HepG2 (cell line): ENCODE results near the gene UBALD1. TPM values are rescaled to one million over a fixed set of nuclear protein-coding genes. Genes with fewer than 3 reads are reported as not detected.

Source experiments
- CAMTA2 ChIP-seq: sonication (generic); formaldehyde crosslinking; IDR thresholded peaks from 2 replicates; pipeline ENCODE4 v1.4.0; 2020; ENCODE audit warnings: mild to moderate bottlenecking, missing genetic modification reagents, borderline replicate concordance
- CBFB ChIP-seq: sonication (generic); formaldehyde crosslinking; IDR thresholded peaks from 2 replicates; pipeline ENCODE4 v1.4.0; 2020; ENCODE audit warnings: missing genetic modification reagents
- CBX2 ChIP-seq, 2 experiments: fragments of 200-600 bp in 1 of 2; sonication (generic); formaldehyde crosslinking in 1 of 2; IDR thresholded peaks; 2 replicates each; pipeline versions ENCODE4 v1.7.0 to v1.8.1; 2018 to 2022; ENCODE audit warnings: low read depth in 2 of 2, low read length in 1 of 2, mild to moderate bottlenecking in 1 of 2, missing genetic modification reagents in 1 of 2
- HNF4G ChIP-seq, 2 experiments: sonication (generic) in 1 of 2; formaldehyde crosslinking in 1 of 2; IDR thresholded peaks; 2 replicates each; pipeline versions ENCODE4 v1.4.0 to v1.6.1; 2011 to 2020; ENCODE audit warnings: borderline replicate concordance in 2 of 2, low read depth in 2 of 2, mild to moderate bottlenecking in 2 of 2, low read length in 1 of 2, missing genetic modification reagents in 1 of 2, moderate library complexity in 1 of 2
- NR2F6 ChIP-seq, 2 experiments: IDR thresholded peaks; 2 replicates each; pipeline ENCODE4 v1.6.1; 2016; ENCODE audit warnings: antibody characterized with exemption in 1 of 2, mild to moderate bottlenecking in 1 of 2
- RBFOX2 ChIP-seq: fragments of 200-400 bp; formaldehyde crosslinking; IDR thresholded peaks from 2 replicates; pipeline ENCODE4 v1.6.1; 2017; ENCODE audit warnings: low read depth, mild to moderate bottlenecking, low read length
- SALL2 ChIP-seq: sonication (generic); formaldehyde crosslinking; IDR thresholded peaks from 2 replicates; pipeline ENCODE4 v1.8.1; 2023; ENCODE audit warnings: mild to moderate bottlenecking, missing genetic modification reagents, inconsistent platforms
- STAT5B ChIP-seq: sonication (generic); formaldehyde crosslinking; IDR thresholded peaks from 2 replicates; pipeline ENCODE4 v1.4.0; 2020; ENCODE audit warnings: missing genetic modification reagents
- TRIM24 ChIP-seq: sonication (generic); formaldehyde crosslinking; IDR thresholded peaks from 2 replicates; pipeline ENCODE4 v1.8.0; 2022; ENCODE audit warnings: mild to moderate bottlenecking, missing genetic modification reagents
- ZFY ChIP-seq: sonication (generic); formaldehyde crosslinking; IDR thresholded peaks from 2 replicates; pipeline ENCODE4 v1.4.0; 2020; ENCODE audit warnings: missing genetic modification reagents
- ZKSCAN8 ChIP-seq: IDR thresholded peaks from 2 replicates; pipeline ENCODE4 v1.6.1; 2016; ENCODE audit warnings: borderline replicate concordance, missing genetic modification reagents, missing compliant biosample characterization
- ZNF407 ChIP-seq: sonication (generic); formaldehyde crosslinking; IDR thresholded peaks from one replicate; pipeline ENCODE4 v1.5.1; 2020; ENCODE audit warnings: mild to moderate bottlenecking, missing genetic modification reagents; ENCODE audit errors: not compliant biosample characterization
- ZNF441 ChIP-seq: sonication (generic); formaldehyde crosslinking; IDR thresholded peaks from 2 replicates; pipeline ENCODE4 v1.7.0; 2021; ENCODE audit warnings: missing genetic modification reagents, borderline replicate concordance
- ZNF550 ChIP-seq: sonication (generic); formaldehyde crosslinking; IDR thresholded peaks from 2 replicates; pipeline ENCODE4 v1.4.0; 2020; ENCODE audit warnings: mild to moderate bottlenecking, missing genetic modification reagents, borderline replicate concordance
- ZNF605 ChIP-seq: sonication (generic); formaldehyde crosslinking; IDR thresholded peaks from 2 replicates; pipeline ENCODE4 v1.8.0; 2022; ENCODE audit warnings: mild to moderate bottlenecking, missing genetic modification reagents
- polyA plus RNA-seq, 8 experiments: library from polyadenylated mRNA; depleted of rRNA in 3 of 8; stranded (reverse) in 7 of 8; unstranded in 1 of 8; fragments of >200 nt; fragmentation: Illumina TruSeq in 4 of 8; extraction: Trizol in 4 of 8; gene quantifications; 2 replicates each; pipeline versions ENCODE4 v1.2.1 to v1.2.3, GENCODE V29; 2011 to 2016; ENCODE audit warnings: low read depth in 4 of 8, missing spikeins in 1 of 8, mixed read lengths in 1 of 8; ENCODE audit not compliant: insufficient read depth in 1 of 8
- total RNA-seq, 5 experiments: library from RNA; depleted of rRNA; stranded (reverse); fragments of >200 nt; fragmentation: Illumina TruSeq; extraction: Trizol; gene quantifications; 2 replicates each; pipeline ENCODE4 v1.2.3, GENCODE V29; 2016; ENCODE audit warnings: low read depth in 1 of 5
- TF ChIP-seq, protein P1 (sequence below): sonication (generic); formaldehyde crosslinking; IDR thresholded peaks from 2 replicates; pipeline ENCODE4 v1.4.0; 2020; ENCODE audit warnings: missing genetic modification reagents
- TF ChIP-seq, protein P2 (sequence below): sonication (generic); formaldehyde crosslinking; IDR thresholded peaks from 2 replicates; pipeline ENCODE4 v1.9.0; 2021; ENCODE audit warnings: missing genetic modification reagents, mild to moderate bottlenecking, borderline replicate concordance

The UBALD1 gene
- total and polyA plus RNA-seq, 2 of the 13 experiments (the other 11 are each of a cell fraction or from before 2014, with no cell fraction given), result 6.8 to 12.3 TPM

GRCh38 chr16:4614571-4615383 lies at the start of gene UBALD1 (continued):
- TF ChIP-seq ZNF407 (CRISPR knock-in tag), result no peak
- TF ChIP-seq, protein P1, sequence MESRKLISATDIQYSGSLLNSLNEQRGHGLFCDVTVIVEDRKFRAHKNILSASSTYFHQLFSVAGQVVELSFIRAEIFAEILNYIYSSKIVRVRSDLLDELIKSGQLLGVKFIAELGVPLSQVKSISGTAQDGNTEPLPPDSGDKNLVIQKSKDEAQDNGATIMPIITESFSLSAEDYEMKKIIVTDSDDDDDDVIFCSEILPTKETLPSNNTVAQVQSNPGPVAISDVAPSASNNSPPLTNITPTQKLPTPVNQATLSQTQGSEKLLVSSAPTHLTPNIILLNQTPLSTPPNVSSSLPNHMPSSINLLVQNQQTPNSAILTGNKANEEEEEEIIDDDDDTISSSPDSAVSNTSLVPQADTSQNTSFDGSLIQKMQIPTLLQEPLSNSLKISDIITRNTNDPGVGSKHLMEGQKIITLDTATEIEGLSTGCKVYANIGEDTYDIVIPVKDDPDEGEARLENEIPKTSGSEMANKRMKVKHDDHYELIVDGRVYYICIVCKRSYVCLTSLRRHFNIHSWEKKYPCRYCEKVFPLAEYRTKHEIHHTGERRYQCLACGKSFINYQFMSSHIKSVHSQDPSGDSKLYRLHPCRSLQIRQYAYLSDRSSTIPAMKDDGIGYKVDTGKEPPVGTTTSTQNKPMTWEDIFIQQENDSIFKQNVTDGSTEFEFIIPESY, result no peak
- TF ChIP-seq ZNF550 (CRISPR knock-in tag), result no peak
- TF ChIP-seq CAMTA2 (CRISPR knock-in tag), result no peak
- TF ChIP-seq CBX2 (IDR thresholded peaks at IDR 0.05; ENCODE audit: low read depth, low read length), result no peak
- TF ChIP-seq CBX2 (CRISPR knock-in tag; IDR thresholded peaks at IDR 0.05; ENCODE audit: low read depth), result no peak
- no peak; the same call in 1 of the 2 replicates for TF ChIP-seq CBFB (CRISPR knock-in tag)
- TF ChIP-seq STAT5B (CRISPR knock-in tag), result no peak
- TF ChIP-seq, protein P2, sequence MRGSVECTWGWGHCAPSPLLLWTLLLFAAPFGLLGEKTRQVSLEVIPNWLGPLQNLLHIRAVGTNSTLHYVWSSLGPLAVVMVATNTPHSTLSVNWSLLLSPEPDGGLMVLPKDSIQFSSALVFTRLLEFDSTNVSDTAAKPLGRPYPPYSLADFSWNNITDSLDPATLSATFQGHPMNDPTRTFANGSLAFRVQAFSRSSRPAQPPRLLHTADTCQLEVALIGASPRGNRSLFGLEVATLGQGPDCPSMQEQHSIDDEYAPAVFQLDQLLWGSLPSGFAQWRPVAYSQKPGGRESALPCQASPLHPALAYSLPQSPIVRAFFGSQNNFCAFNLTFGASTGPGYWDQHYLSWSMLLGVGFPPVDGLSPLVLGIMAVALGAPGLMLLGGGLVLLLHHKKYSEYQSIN (CRISPR knock-in tag), result no peak
- TF ChIP-seq TRIM24, result no peak
- no peak for TF ChIP-seq ZNF605 (CRISPR knock-in tag)
- peak; percentile 87 for TF ChIP-seq ZFY (CRISPR knock-in tag)
- peak; percentile 37; the same call in 1 of the 2 replicates for TF ChIP-seq ZKSCAN8 (CRISPR knock-in tag)
- TF ChIP-seq HNF4G (IDR thresholded peaks at IDR 0.05; ENCODE audit: borderline replicate concordance, low read depth, low read length), result no peak
- no peak for TF ChIP-seq HNF4G (CRISPR knock-in tag; IDR thresholded peaks at IDR 0.05; ENCODE audit: borderline replicate concordance, low read depth)
- peak; percentile 91 for TF ChIP-seq RBFOX2
- peak; percentile 91 for TF ChIP-seq ZNF441
- no peak for TF ChIP-seq SALL2 (CRISPR knock-in tag)
- TF ChIP-seq NR2F6 (IDR thresholded peaks at IDR 0.05), result no peak
- 0 out of 2 replicates have a peak, but pooled peaks have one; percentile 20 for TF ChIP-seq NR2F6 (CRISPR knock-in tag; IDR thresholded peaks at IDR 0.05)
